Cardiac muscle cell (in vitro differentiated cells and primary cell): ENCODE results near the gene IL3RA. TPM values are rescaled to one million over a fixed set of nuclear protein-coding genes. Genes with fewer than 3 reads are reported as not detected.
"Not testable (repeated sequence)": the region's sequence is repeated elsewhere in the genome, so short reads cannot be mapped to it uniquely, and the experiment has no call there.

ENCODE experiments used
- DNase-seq, 2 donors: peaks; one replicate each; pipeline versions ENCODE4 v3.0.0 to v3.0.0-alpha.2; 2010 to 2017; ENCODE audit warnings: low read depth in 1 of 2, low spot score in 1 of 2
- H3K27ac ChIP-seq: fragments of 200-600 bp; sonication (generic); 2 replicates; pipeline ENCODE4 v1.5.1; 2016
- H3K27me3 ChIP-seq: fragments of 200-600 bp; sonication (generic); 2 replicates; pipeline ENCODE4 v1.6.0; 2016; ENCODE audit warnings: control low read depth
- H3K36me3 ChIP-seq: fragments of 200-600 bp; sonication (generic); 2 replicates; pipeline ENCODE4 v1.5.1; 2016; ENCODE audit warnings: control low read depth
- H3K4me1 ChIP-seq: fragments of 200-600 bp; sonication (generic); 2 replicates; pipeline ENCODE4 v1.8.1; 2017; ENCODE audit warnings: low read depth, mild to moderate bottlenecking, mixed run types
- H3K4me3 ChIP-seq: fragments of 200-600 bp; sonication (generic); 2 replicates; pipeline ENCODE4 v1.5.1; 2016; ENCODE audit warnings: mild to moderate bottlenecking
- H3K9me3 ChIP-seq: fragments of 200-600 bp; sonication (generic); 2 replicates; pipeline ENCODE4 v1.5.1; 2017; ENCODE audit warnings: low read depth, mild to moderate bottlenecking, control low read depth
- CTCF ChIP-seq: IDR thresholded peaks from 2 replicates; pipeline ENCODE4 v1.5.1; 2012; ENCODE audit warnings: low read depth, mild to moderate bottlenecking, low read length
- polyA plus RNA-seq: library from polyadenylated mRNA; unstranded; fragments of >200 nt; fragmentation: Nextera tagmentation; extraction: Ambion mirVana; gene quantifications from 2 replicates; pipeline ENCODE4 v1.2.1, GENCODE V29; 2016
- total RNA-seq: library from RNA; depleted of rRNA; stranded (reverse); fragments of >200 nt; gene quantifications from 2 replicates; pipeline ENCODE4 v1.2.3, GENCODE V29; 2016

IL3RA gene
- total and polyA plus RNA-seq, 2 experiments from 2014 or later = 5.3 TPM; not detected in 1

- TF ChIP-seq CTCF = no peak
- Histone ChIP-seq H3K4me3 (no peak overlapping the region), H3K27me3 (no peaks in the 10 kb centered on the region), H3K4me1 (no peaks in the 10 kb centered on the region), H3K36me3 (peaks cover 4% of the 10 kb centered on the region), H3K9me3 (no peaks in the 10 kb centered on the region), H3K27ac (peak overlapping the region; percentile 67)
- no peak for DNase-seq
These were observed 579 bp downstream of the IL3RA start for GRCh38 chrX:1336948-1337779.

- no peak overlapping the region for H3K27ac ChIP-seq
- no peaks in the 10 kb centered on the region for H3K9me3 ChIP-seq
- H3K27me3 ChIP-seq = no peaks in the 10 kb centered on the region
- no peak for TF ChIP-seq CTCF
- peaks cover 4% of the 10 kb centered on the region for H3K36me3 ChIP-seq
- no peak for DNase-seq
- no peaks in the 10 kb centered on the region for H3K4me1 ChIP-seq
- no peak overlapping the region for H3K4me3 ChIP-seq
These were observed 5.1 kb downstream of the IL3RA start for GRCh38 chrX:1341545-1342184.

- H3K36me3 ChIP-seq, H3K4me3 ChIP-seq, DNase-seq, H3K4me1 ChIP-seq, H3K27ac ChIP-seq, H3K9me3 ChIP-seq, H3K27me3 ChIP-seq: not testable (repeated sequence)
These were observed 13.0 kb downstream of the IL3RA start for GRCh38 chrX:1349606-1350005.

GRCh38 chrX:1351981-1352714, 15.6 kb downstream of the IL3RA start:
- Histone ChIP-seq H3K9me3 (no peaks in the 10 kb centered on the region), H3K4me3 (no peak overlapping the region), H3K27me3 (no peaks in the 10 kb centered on the region), H3K27ac (no peak overlapping the region), H3K36me3 (no peaks in the 10 kb centered on the region), H3K4me1 (no peaks in the 10 kb centered on the region)
- no peak for DNase-seq
- no peak for TF ChIP-seq CTCF

- H3K9me3 ChIP-seq = no peaks in the 10 kb centered on the region
- TF ChIP-seq CTCF = no peak
- no peak for DNase-seq
- no peaks in the 10 kb centered on the region for H3K4me1 ChIP-seq
- no peak overlapping the region for H3K4me3 ChIP-seq
- H3K36me3 ChIP-seq = peaks cover 10% of the 10 kb centered on the region
- H3K27me3 ChIP-seq = no peaks in the 10 kb centered on the region
- H3K27ac ChIP-seq = peak overlapping the region; percentile 54
These were observed 17.7 kb downstream of the IL3RA start for GRCh38 chrX:1354036-1355019.
